NCI-H2196 (cell line): ENCODE measurements around the gene DHRSX.

Source experiments
- DNase-seq: peaks from one replicate; lab custom pipeline; 2025; ENCODE audit not compliant: unreplicated experiment; lab: John Stamatoyannopoulos, UW

Gene DHRSX

DNA sequence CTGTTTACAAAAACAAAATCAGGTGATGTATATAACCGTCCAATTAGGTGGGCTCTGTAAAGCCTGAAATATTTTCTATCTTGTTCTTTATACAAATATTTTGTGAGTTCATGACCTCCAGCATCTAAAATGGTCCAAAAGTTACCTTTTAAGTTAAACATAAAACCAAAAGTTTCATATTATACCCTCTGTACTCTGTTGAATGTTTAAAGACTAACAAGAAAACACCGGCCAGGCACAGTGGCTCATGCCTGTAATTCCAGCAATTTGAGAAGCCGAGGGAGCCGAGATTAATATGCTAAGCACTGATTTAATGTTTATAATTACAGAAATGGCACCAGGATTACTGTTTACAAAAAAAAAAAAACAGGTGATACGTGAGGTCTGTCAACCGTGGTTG, 328.4 kb downstream of the DHRSX start:
- DNase-seq, result no peak
